ENCODE measurements around the gene MLANA. TPM values are rescaled to one million over a fixed set of nuclear protein-coding genes. Genes with fewer than 3 reads are reported as not detected.

Gene MLANA
- polyA plus RNA-seq, 1 donor (not counting 4 experiments of a cell fraction or from before 2014, with no cell fraction given): not detected

DNA sequence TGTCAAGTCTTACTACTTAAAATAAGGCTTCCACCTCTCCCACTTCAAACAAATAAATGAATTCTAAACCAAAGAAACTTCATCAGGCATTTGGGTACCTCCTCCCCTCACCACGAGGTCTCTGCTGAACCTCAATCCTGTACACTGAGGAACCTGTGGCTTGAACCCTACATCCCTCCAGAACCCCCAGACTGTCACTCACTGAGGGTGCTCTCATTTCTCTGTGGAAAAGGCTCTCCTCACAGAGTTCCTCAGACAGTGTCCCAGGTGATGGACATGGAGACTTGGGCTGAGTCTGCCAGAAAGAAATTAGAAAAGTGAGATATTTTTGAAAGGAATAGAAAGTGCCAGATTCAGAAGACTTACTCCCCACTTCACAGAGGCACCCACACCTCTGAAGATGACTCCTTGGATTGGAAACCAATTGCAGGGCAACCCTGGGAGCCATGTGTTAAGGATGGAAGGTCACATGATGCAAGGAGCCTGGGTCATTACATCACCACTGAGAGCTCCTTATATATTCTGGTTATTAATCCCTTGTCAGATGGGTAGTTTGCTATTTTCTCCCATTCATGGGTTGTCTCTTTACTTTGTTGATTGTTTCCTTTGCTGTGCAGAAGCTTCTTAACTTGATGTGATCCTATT, 19.8 kb downstream of the MLANA start:
- dilution Hi-C loops (cut with MboI; ENCODE audit: extremely low pct_ligation_motif_present, low sequenced_read_pairs): no loop called here
- Histone ChIP-seq H3K9ac (ENCODE audit: control insufficient read depth, extremely low read depth, insufficient read depth, low read length) (no peak overlapping the region), H3K9me3 (ENCODE audit: control insufficient read depth, low read depth, low read length) (no peaks in the 10 kb centered on the region), H3K4me3 (ENCODE audit: control insufficient read depth in 2 of 3, extremely low read depth in 1 of 3, insufficient read depth in 2 of 3, low read depth in 1 of 3, low read length in 3 of 3) (no peak overlapping the region), H4K20me1 (ENCODE audit: control insufficient read depth, extremely low read depth, insufficient read depth, low read length) (no peaks in the 10 kb centered on the region), H3K36me3 (ENCODE audit: control insufficient read depth in 2 of 2, extremely low read depth in 1 of 2, insufficient read depth in 2 of 2, low read length in 2 of 2) (peaks cover 0 to 1% of the 10 kb centered on the region in 2 experiments), H3K27ac (ENCODE audit: control insufficient read depth, insufficient read depth, low read length) (no peak overlapping the region), H3K4me2 (ENCODE audit: control insufficient read depth, extremely low read depth, insufficient read depth, low read depth, low read length) (no peak overlapping the region), H3K9me1 (ENCODE audit: control insufficient read depth, extremely low read depth, insufficient read depth, low read length) (no peaks in the 10 kb centered on the region), H3K4me1 (ENCODE audit: control insufficient read depth, extremely low read depth, insufficient read depth, low read length) (peaks cover 5% of the 10 kb centered on the region), H2AFZ (ENCODE audit: control insufficient read depth, low read length) (no peak overlapping the region), H3K27me3 (ENCODE audit: control insufficient read depth, extremely low read depth, insufficient read depth, low read length) (no peaks in the 10 kb centered on the region), H3K79me2 (ENCODE audit: control insufficient read depth, insufficient read depth, low read length) (no peaks in the 10 kb centered on the region)
- TF ChIP-seq, protein P1, sequence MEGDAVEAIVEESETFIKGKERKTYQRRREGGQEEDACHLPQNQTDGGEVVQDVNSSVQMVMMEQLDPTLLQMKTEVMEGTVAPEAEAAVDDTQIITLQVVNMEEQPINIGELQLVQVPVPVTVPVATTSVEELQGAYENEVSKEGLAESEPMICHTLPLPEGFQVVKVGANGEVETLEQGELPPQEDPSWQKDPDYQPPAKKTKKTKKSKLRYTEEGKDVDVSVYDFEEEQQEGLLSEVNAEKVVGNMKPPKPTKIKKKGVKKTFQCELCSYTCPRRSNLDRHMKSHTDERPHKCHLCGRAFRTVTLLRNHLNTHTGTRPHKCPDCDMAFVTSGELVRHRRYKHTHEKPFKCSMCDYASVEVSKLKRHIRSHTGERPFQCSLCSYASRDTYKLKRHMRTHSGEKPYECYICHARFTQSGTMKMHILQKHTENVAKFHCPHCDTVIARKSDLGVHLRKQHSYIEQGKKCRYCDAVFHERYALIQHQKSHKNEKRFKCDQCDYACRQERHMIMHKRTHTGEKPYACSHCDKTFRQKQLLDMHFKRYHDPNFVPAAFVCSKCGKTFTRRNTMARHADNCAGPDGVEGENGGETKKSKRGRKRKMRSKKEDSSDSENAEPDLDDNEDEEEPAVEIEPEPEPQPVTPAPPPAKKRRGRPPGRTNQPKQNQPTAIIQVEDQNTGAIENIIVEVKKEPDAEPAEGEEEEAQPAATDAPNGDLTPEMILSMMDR (optimal IDR thresholded peaks at IDR 0.05 in 1 of 3, IDR thresholded peaks at IDR 0.05 in 1 of 3, conservative IDR thresholded peaks at IDR 0.05 in 1 of 3; ENCODE audit: extremely low read depth in 1 of 3, insufficient read depth in 2 of 3, low read length in 3 of 3): no peak
- TF ChIP-seq EZH2 (IDR thresholded peaks at IDR 0.05; ENCODE audit: low read length): no peak
- FAIRE-seq (no peak), DNase-seq (ENCODE audit: low read depth, low spot score) (no peak)

DNA sequence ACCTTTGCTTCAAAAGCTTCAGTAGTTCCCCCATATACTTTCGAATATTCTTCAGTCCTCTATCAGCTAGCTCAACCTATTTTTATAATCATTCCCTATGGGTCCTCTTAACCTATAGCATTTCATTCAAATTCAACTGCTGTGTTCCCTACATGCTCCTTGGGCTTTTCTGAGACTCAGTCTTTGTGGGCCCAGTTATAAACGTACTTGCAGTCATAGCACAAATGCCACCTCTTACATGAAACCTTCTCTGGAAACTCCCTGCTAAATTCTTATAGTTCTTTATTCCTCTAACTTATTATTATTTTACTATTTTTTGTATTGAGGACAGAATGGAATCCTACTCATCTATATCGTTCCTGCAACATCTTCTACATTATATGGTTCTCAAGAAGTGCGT, 24.7 kb downstream of the MLANA start:
- Histone ChIP-seq H3K79me2 (ENCODE audit: control insufficient read depth, insufficient read depth, low read length) (no peaks in the 10 kb centered on the region), H3K36me3 (ENCODE audit: control insufficient read depth in 2 of 2, extremely low read depth in 1 of 2, insufficient read depth in 2 of 2, low read length in 2 of 2) (peaks cover 0 to 3% of the 10 kb centered on the region in 2 experiments), H3K9ac (ENCODE audit: control insufficient read depth, extremely low read depth, insufficient read depth, low read length) (no peak overlapping the region), H3K9me3 (ENCODE audit: control insufficient read depth, low read depth, low read length) (no peaks in the 10 kb centered on the region), H3K27ac (ENCODE audit: control insufficient read depth, insufficient read depth, low read length) (no peak overlapping the region), H2AFZ (ENCODE audit: control insufficient read depth, low read length) (no peak overlapping the region), H3K9me1 (ENCODE audit: control insufficient read depth, extremely low read depth, insufficient read depth, low read length) (no peaks in the 10 kb centered on the region), H4K20me1 (ENCODE audit: control insufficient read depth, extremely low read depth, insufficient read depth, low read length) (no peaks in the 10 kb centered on the region), H3K4me1 (ENCODE audit: control insufficient read depth, extremely low read depth, insufficient read depth, low read length) (peaks cover 2% of the 10 kb centered on the region), H3K4me2 (ENCODE audit: control insufficient read depth, extremely low read depth, insufficient read depth, low read depth, low read length) (no peak overlapping the region), H3K27me3 (ENCODE audit: control insufficient read depth, extremely low read depth, insufficient read depth, low read length) (no peaks in the 10 kb centered on the region), H3K4me3 (ENCODE audit: control insufficient read depth in 2 of 3, extremely low read depth in 1 of 3, insufficient read depth in 2 of 3, low read depth in 1 of 3, low read length in 3 of 3) (no peak overlapping the region)
- dilution Hi-C loops (cut with MboI; ENCODE audit: extremely low pct_ligation_motif_present, low sequenced_read_pairs): no loop called here
- TF ChIP-seq EZH2 (IDR thresholded peaks at IDR 0.05; ENCODE audit: low read length): no peak
- TF ChIP-seq, protein P1 (optimal IDR thresholded peaks at IDR 0.05 in 1 of 3, IDR thresholded peaks at IDR 0.05 in 1 of 3, conservative IDR thresholded peaks at IDR 0.05 in 1 of 3; ENCODE audit: extremely low read depth in 1 of 3, insufficient read depth in 2 of 3, low read length in 3 of 3): no peak
- DNase-seq (ENCODE audit: low read depth, low spot score): no peak
- no peak for FAIRE-seq

All from keratinocyte (primary cell).